HTERT RPE-1 (cell line): Measurements from ENCODE around the gene ELAVL1.

Source experiments
- in situ Hi-C: fragments of 300-500 bp; cut with MboI; formaldehyde crosslinking; loops from 4 replicates; pipeline ENCODE4 v1.14.3; 2020; ENCODE audit warnings: low sequenced_read_pairs

Gene ELAVL1

GRCh38 chr19:7912697-7913564, 92.5 kb downstream of the ELAVL1 start:
- in situ Hi-C loops: no loop called here

- in situ Hi-C loops: no loop called here
Measured at GRCh38 chr19:7912144-7912696, 93.2 kb downstream of the ELAVL1 start.

- in situ Hi-C loops: no loop called here
Measured at GRCh38 chr19:7911508-7912143, 93.8 kb downstream of the ELAVL1 start.

GRCh38 chr19:7910321-7911161, 94.9 kb downstream of the ELAVL1 start:
- in situ Hi-C loops: no loop called here

GRCh38 chr19:7909471-7910067, 95.9 kb downstream of the ELAVL1 start:
- in situ Hi-C loops: no loop called here

- in situ Hi-C loops: no loop called here
Measured at GRCh38 chr19:7908742-7909461, 96.5 kb downstream of the ELAVL1 start.
